T-cell (primary cell): Measurements from ENCODE around the gene LRCH1. TPM values are rescaled to one million over a fixed set of nuclear protein-coding genes. Genes with fewer than 3 reads are reported as not detected.

Experiments
- ATAC-seq, 4 experiments: fragments of 200-7000 bp in 3 of 4; fragments of 150-1000 bp in 1 of 4; cut with Tn5 transposase; replicated peaks in 1 of 4; 1 replicate in 3 of 4; 2 replicates in 1 of 4; pipeline ENCODE4 v1.10.0; 2021; ENCODE audit warnings: moderate library complexity in 3 of 4, mild to moderate bottlenecking in 2 of 4, moderate number of reproducible peaks in 1 of 4
- CTCF ChIA-PET, 2 donors: fragments of 300-600 bp; sonication (Branson Sonifier 250); formaldehyde crosslinking; loops; one replicate each; lab custom pipeline; 2022; ENCODE audit warnings: antibody characterized with exemption in 2 of 2; lab: Charles Lee
- POLR2A ChIA-PET, 2 donors: fragments of 300-600 bp; sonication (Branson Sonifier 250); formaldehyde crosslinking; loops; one replicate each; lab custom pipeline; 2022; ENCODE audit warnings: antibody characterized with exemption in 2 of 2; lab: Charles Lee
- DNase-seq, 35 experiments: peaks; one replicate each; pipeline versions ENCODE4 v3.0.0 to v3.0.0-alpha.2; 2013 to 2023
- H3K27ac ChIP-seq: one replicate; pipeline ENCODE4 v1.5.1; 2013; ENCODE audit warnings: low read length
- H3K27me3 ChIP-seq, 2 experiments: replicated peaks in 1 of 2; 1 replicate in 1 of 2; 2 replicates in 1 of 2; pipeline versions ENCODE4 v1.6.1 to v1.7.0; 2013; ENCODE audit warnings: low read length in 1 of 2, mixed read lengths in 1 of 2; ENCODE audit not compliant: control insufficient read depth in 2 of 2, insufficient read depth in 2 of 2; ENCODE audit errors: extremely low read depth in 1 of 2
- H3K36me3 ChIP-seq, 2 donors: 1 replicate in 1 of 2; 2 replicates in 1 of 2; pipeline versions ENCODE4 v1.6.1 to v1.7.0; 2013; ENCODE audit warnings: low read length in 1 of 2; ENCODE audit not compliant: control insufficient read depth in 2 of 2, insufficient read depth in 1 of 2; ENCODE audit errors: extremely low read depth in 1 of 2
- H3K4me1 ChIP-seq, 2 experiments: 1 replicate in 1 of 2; 2 replicates in 1 of 2; pipeline versions ENCODE4 v1.6.1 to v1.7.0; 2013; ENCODE audit warnings: low read length in 2 of 2, mixed read lengths in 1 of 2; ENCODE audit not compliant: insufficient read depth in 2 of 2, control insufficient read depth in 1 of 2; ENCODE audit errors: extremely low read depth in 1 of 2
- H3K4me3 ChIP-seq, 2 donors: 1 replicate in 1 of 2; 2 replicates in 1 of 2; pipeline versions ENCODE4 v1.5.1 to v1.7.0; 2013; ENCODE audit warnings: mild to moderate bottlenecking in 2 of 2, low read length in 1 of 2, moderate library complexity in 1 of 2; ENCODE audit not compliant: control insufficient read depth in 1 of 2; ENCODE audit errors: extremely low read depth in 1 of 2
- H3K9me3 ChIP-seq: 2 replicates; pipeline ENCODE4 v1.7.0; 2013
- H3K27ac Mint-ChIP-seq, 2 donors: one replicate each; pipeline ENCODE4 v1.8.0; 2020 to 2021; ENCODE audit warnings: mild to moderate bottlenecking in 2 of 2, mixed read lengths in 2 of 2
- H3K27me3 Mint-ChIP-seq, 2 donors: one replicate each; pipeline ENCODE4 v1.8.0; 2021 to 2022; ENCODE audit warnings: mixed read lengths in 2 of 2
- H3K36me3 Mint-ChIP-seq: one replicate; pipeline ENCODE4 v1.8.0; 2021; ENCODE audit warnings: mixed read lengths
- H3K4me1 Mint-ChIP-seq, 3 donors: one replicate each; pipeline ENCODE4 v1.8.0; 2020 to 2022; ENCODE audit warnings: mixed read lengths in 3 of 3, mild to moderate bottlenecking in 1 of 3
- H3K4me3 Mint-ChIP-seq, 3 donors: one replicate each; pipeline ENCODE4 v1.8.0; 2020 to 2022; ENCODE audit warnings: mild to moderate bottlenecking in 3 of 3, mixed read lengths in 3 of 3, moderate library complexity in 3 of 3
- H3K9me3 Mint-ChIP-seq, 3 donors: one replicate each; pipeline ENCODE4 v1.8.0; 2020 to 2022; ENCODE audit warnings: mixed read lengths in 3 of 3
- WGBS: methylation state at CpG from one replicate; pipeline ENCODE4 v1.1.5; 2013; ENCODE audit warnings: missing lambda C conversion rate; ENCODE audit not compliant: insufficient coverage; 5-methylcytosine and 5-hydroxymethylcytosine counted together
- total RNA-seq, 35 experiments: library from RNA in 6 of 35; stranded (reverse) in 6 of 35; fragments of 120-200 nt in 1 of 35; gene quantifications; one replicate each; pipeline versions ENCODE4 v1.2.1 to v1.2.4 and lab custom pipeline; 2013 to 2026

Gene LRCH1
- total RNA-seq, 5 donors from 2014 or later (not counting 1 experiment from before 2014, with no cell fraction given): 16.0 to 21.8 (median 17.9) TPM

- no peaks in the 10 kb centered on the region for H3K36me3 ChIP-seq
- peak overlapping the region in 1 of 3 donors; percentile 94 for H3K4me3 Mint-ChIP-seq
- DNase-seq: no peak
- H3K4me1 ChIP-seq: peaks cover 11 to 26% of the 10 kb centered on the region in 2 experiments
- no peaks in the 10 kb centered on the region for H3K9me3 ChIP-seq
- no peak overlapping the region for H3K27ac ChIP-seq
- H3K9me3 Mint-ChIP-seq: no peaks in the 10 kb centered on the region
- no CpG with 5 or more reads among the region's 2 CpGs for WGBS
- peaks cover 0 to 6% of the 10 kb centered on the region in 2 experiments for H3K27me3 ChIP-seq
- no peaks in the 10 kb centered on the region for H3K36me3 Mint-ChIP-seq
- ATAC-seq: no peak
- POLR2A ChIA-PET: interaction anchor here in 1 of 2 donors (0.7 kb wide), 2 partner anchors 29 to 106 kb away, joined by 4 to 5 read pairs; no protein-coding TSS in a partner anchor
- no peak overlapping the region for H3K4me3 ChIP-seq
- peaks cover 32 to 35% (median 34%) of the 10 kb centered on the region in 3 donors for H3K4me1 Mint-ChIP-seq
- CTCF ChIA-PET: interaction anchor here (0.6 to 5.6 kb wide), 8 partner anchors 11 to 170 kb away, joined by 3 to 43 read pairs (median 5); no protein-coding TSS in a partner anchor
- H3K27me3 Mint-ChIP-seq: peaks cover 0 to 5% of the 10 kb centered on the region in 2 donors
- H3K27ac Mint-ChIP-seq: no peak overlapping the region
Observed at GRCh38 chr13:46550822-46551221, 2.1 kb upstream of the LRCH1 start.

GRCh38 chr13:46551410-46552302 is 1.3 kb upstream of the LRCH1 start:
- 44% methylated on average over 12 of the region's 22 CpGs for WGBS
- Histone ChIP-seq H3K4me3 (peak overlapping the region; percentile 66 to 94), H3K4me1 (peaks cover 14 to 26% of the 10 kb centered on the region in 2 experiments), H3K36me3 (no peaks in the 10 kb centered on the region), H3K9me3 (no peaks in the 10 kb centered on the region), H3K27me3 (peaks cover 0 to 6% of the 10 kb centered on the region in 2 experiments), H3K27ac (no peak overlapping the region)
- peak overlapping the region; percentile 93 to 95 (median 94) for H3K4me3 Mint-ChIP-seq
- POLR2A ChIA-PET: interaction anchor here (0.7 to 0.8 kb wide), 3 partner anchors 9 to 223 kb away, joined by 3 to 6 read pairs (median 4); no protein-coding TSS in a partner anchor
- DNase-seq (peak in 33 of 35 experiments; percentile 14 to 77 (median 48)), ATAC-seq (no peak)
- H3K9me3 Mint-ChIP-seq: no peaks in the 10 kb centered on the region
- H3K27ac Mint-ChIP-seq: peak overlapping the region in 1 of 2 donors; percentile 11
- H3K27me3 Mint-ChIP-seq: peaks cover 0 to 5% of the 10 kb centered on the region in 2 donors
- peaks cover 39 to 44% (median 42%) of the 10 kb centered on the region in 3 donors for H3K4me1 Mint-ChIP-seq
- CTCF ChIA-PET: interaction anchor here (0.5 to 5.6 kb wide), 46 partner anchors 8 to 245 kb away, joined by 3 to 43 read pairs (median 5); no protein-coding TSS in a partner anchor
- H3K36me3 Mint-ChIP-seq: no peaks in the 10 kb centered on the region

GRCh38 chr13:46552303-46552682 is 677 bp upstream of the LRCH1 start:
- WGBS: 40% methylated on average over 7 of the region's 12 CpGs
- peak overlapping the region; percentile 66 to 94 for H3K4me3 ChIP-seq
- DNase-seq (no peak), ATAC-seq (no peak)
- CTCF ChIA-PET: interaction anchor here (0.5 to 5.6 kb wide), 44 partner anchors 8 to 1438 kb away, joined by 3 to 43 read pairs (median 5); no protein-coding TSS in a partner anchor
- Mint-ChIP-seq H3K9me3 (no peaks in the 10 kb centered on the region), H3K4me3 (peak overlapping the region; percentile 93 to 95 (median 94)), H3K36me3 (no peaks in the 10 kb centered on the region), H3K27me3 (peaks cover 0 to 5% of the 10 kb centered on the region in 2 donors), H3K27ac (peak overlapping the region in 1 of 2 donors; percentile 78), H3K4me1 (peaks cover 45 to 49% (median 48%) of the 10 kb centered on the region in 3 donors)
- H3K27me3 ChIP-seq: peaks cover 0 to 6% of the 10 kb centered on the region in 2 experiments
- H3K9me3 ChIP-seq: no peaks in the 10 kb centered on the region
- H3K27ac ChIP-seq: no peak overlapping the region
- H3K4me1 ChIP-seq: peaks cover 14 to 26% of the 10 kb centered on the region in 2 experiments
- POLR2A ChIA-PET: interaction anchor here in 1 of 2 donors (0.7 to 0.8 kb wide), 2 partner anchors 9 to 222 kb away, joined by 3 to 6 read pairs; no protein-coding TSS in a partner anchor
- H3K36me3 ChIP-seq: no peaks in the 10 kb centered on the region

- Histone ChIP-seq H3K27me3 (peaks cover 0 to 6% of the 10 kb centered on the region in 2 experiments), H3K9me3 (no peaks in the 10 kb centered on the region), H3K27ac (peak overlapping the region; percentile 93), H3K4me3 (peak overlapping the region; percentile 82 to 94), H3K36me3 (no peaks in the 10 kb centered on the region), H3K4me1 (peaks cover 14 to 26% of the 10 kb centered on the region in 2 experiments)
- H3K36me3 Mint-ChIP-seq: no peaks in the 10 kb centered on the region
- ATAC-seq (peak in 3 of 4 experiments; percentile 2 to 7 (median 5)), DNase-seq (peak in 5 of 35 experiments; percentile 2 to 10 (median 7))
- H3K4me1 Mint-ChIP-seq: peaks cover 52 to 54% (median 53%) of the 10 kb centered on the region in 3 donors
- WGBS: 0% methylated on average over 34 of the region's 34 CpGs
- no peaks in the 10 kb centered on the region for H3K9me3 Mint-ChIP-seq
- CTCF ChIA-PET: interaction anchor here in 1 of 2 donors (0.6 to 5.6 kb wide), 3 partner anchors 13 to 334 kb away, joined by 3 to 43 read pairs (median 5); no protein-coding TSS in a partner anchor
- H3K27me3 Mint-ChIP-seq: peaks cover 0 to 5% of the 10 kb centered on the region in 2 donors
- peak overlapping the region; percentile 93 to 95 (median 94) for H3K4me3 Mint-ChIP-seq
- peak overlapping the region; percentile 31 to 89 for H3K27ac Mint-ChIP-seq
- POLR2A ChIA-PET: interaction anchor here in 1 of 2 donors (0.9 kb wide), 1 partner anchor 77 kb away, joined by 3 read pairs; no protein-coding TSS in a partner anchor
Observed at GRCh38 chr13:46553521-46553885, 533 bp downstream of the LRCH1 start.

- no peaks in the 10 kb centered on the region for H3K9me3 ChIP-seq
- Mint-ChIP-seq H3K9me3 (no peaks in the 10 kb centered on the region), H3K36me3 (no peaks in the 10 kb centered on the region), H3K27me3 (peaks cover 0 to 2% of the 10 kb centered on the region in 2 donors), H3K4me3 (peak overlapping the region; percentile 93 to 95 (median 94)), H3K27ac (peak overlapping the region; percentile 85 to 89), H3K4me1 (peaks cover 52 to 58% (median 56%) of the 10 kb centered on the region in 3 donors)
- H3K4me1 ChIP-seq: peaks cover 14 to 26% of the 10 kb centered on the region in 2 experiments
- ATAC-seq (peak; percentile 54 to 71 (median 59)), DNase-seq (peak; percentile 38 to 86 (median 61))
- H3K27ac ChIP-seq: peak overlapping the region; percentile 93
- WGBS: under 1% methylated on average over 66 of the region's 75 CpGs
- ChIA-PET POLR2A (no interaction called here), CTCF (interaction anchor here in 1 of 2 donors (5.6 kb wide), 1 partner anchor 166 kb away, joined by 43 read pairs; no protein-coding TSS in a partner anchor)
- peak overlapping the region; percentile 82 to 94 for H3K4me3 ChIP-seq
- no peaks in the 10 kb centered on the region for H3K36me3 ChIP-seq
- H3K27me3 ChIP-seq: peaks cover 0 to 6% of the 10 kb centered on the region in 2 experiments
Observed at GRCh38 chr13:46553886-46554858, 1.2 kb downstream of the LRCH1 start.
